HepG2 (cell line): ENCODE measurements around the gene LBX1.

Experiments used
- AFF4 ChIP-seq: sonication (generic); formaldehyde crosslinking; IDR thresholded peaks from 2 replicates; pipeline ENCODE4 v1.4.0; 2020; ENCODE audit warnings: missing genetic modification reagents
- AHR ChIP-seq: IDR thresholded peaks from 2 replicates; pipeline ENCODE4 v1.6.1; 2018; ENCODE audit warnings: missing genetic modification reagents, missing compliant biosample characterization
- BCL6 ChIP-seq: IDR thresholded peaks from 2 replicates; pipeline ENCODE4 v1.6.1; 2016; ENCODE audit warnings: missing genetic modification reagents, missing compliant biosample characterization
- BCLAF1 ChIP-seq: fragments of 450-650 bp; IDR thresholded peaks from 2 replicates; pipeline ENCODE4 v1.6.1; 2017; ENCODE audit warnings: mild to moderate bottlenecking
- CTCF ChIP-seq: sonication (generic); formaldehyde crosslinking; IDR thresholded peaks from 2 replicates; pipeline ENCODE4 v1.5.0; 2020; ENCODE audit warnings: mild to moderate bottlenecking, missing genetic modification reagents, moderate library complexity
- HIC2 ChIP-seq: sonication (generic); formaldehyde crosslinking; IDR thresholded peaks from 2 replicates; pipeline ENCODE4 v1.9.0; 2022; ENCODE audit warnings: low read depth, missing genetic modification reagents
- JUN ChIP-seq: sonication (generic); formaldehyde crosslinking; IDR thresholded peaks from 2 replicates; pipeline ENCODE4 v1.4.0; 2020; ENCODE audit warnings: mild to moderate bottlenecking, missing genetic modification reagents
- NCOR1 ChIP-seq: fragments of 200-600 bp; sonication (generic); IDR thresholded peaks from 2 replicates; pipeline ENCODE4 v1.7.0; 2017; ENCODE audit warnings: antibody characterized with exemption, low read length, borderline replicate concordance
- TCF12 ChIP-seq, 2 experiments: fragments of 450-650 bp in 1 of 2; sonication (generic) in 1 of 2; formaldehyde crosslinking in 1 of 2; IDR thresholded peaks; 2 replicates each; pipeline versions ENCODE4 v1.6.1 to v1.8.0; 2017 to 2022; ENCODE audit warnings: antibody characterized with exemption in 1 of 2, mild to moderate bottlenecking in 1 of 2, missing genetic modification reagents in 1 of 2, moderate library complexity in 1 of 2
- TF ChIP-seq, protein P1 (sequence below): sonication (generic); formaldehyde crosslinking; IDR thresholded peaks from 2 replicates; pipeline ENCODE4 v1.4.0; 2020; ENCODE audit warnings: missing genetic modification reagents, borderline replicate concordance
- TF ChIP-seq, protein P2 (sequence below): sonication (generic); formaldehyde crosslinking; IDR thresholded peaks from 2 replicates; pipeline ENCODE4 v1.8.1; 2023; ENCODE audit warnings: missing genetic modification reagents, inconsistent platforms, borderline replicate concordance

- no peak for TF ChIP-seq AHR
- TF ChIP-seq CTCF (CRISPR knock-in tag) = no peak
- TF ChIP-seq JUN = no peak
- no peak for TF ChIP-seq AFF4 (CRISPR knock-in tag)
- TF ChIP-seq BCL6 (CRISPR knock-in tag) = no peak
- TF ChIP-seq BCLAF1 = no peak
- TF ChIP-seq, protein P1, sequence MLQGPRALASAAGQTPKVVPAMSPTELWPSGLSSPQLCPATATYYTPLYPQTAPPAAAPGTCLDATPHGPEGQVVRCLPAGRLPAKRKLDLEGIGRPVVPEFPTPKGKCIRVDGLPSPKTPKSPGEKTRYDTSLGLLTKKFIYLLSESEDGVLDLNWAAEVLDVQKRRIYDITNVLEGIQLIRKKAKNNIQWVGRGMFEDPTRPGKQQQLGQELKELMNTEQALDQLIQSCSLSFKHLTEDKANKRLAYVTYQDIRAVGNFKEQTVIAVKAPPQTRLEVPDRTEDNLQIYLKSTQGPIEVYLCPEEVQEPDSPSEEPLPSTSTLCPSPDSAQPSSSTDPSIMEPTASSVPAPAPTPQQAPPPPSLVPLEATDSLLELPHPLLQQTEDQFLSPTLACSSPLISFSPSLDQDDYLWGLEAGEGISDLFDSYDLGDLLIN (CRISPR knock-in tag) = no peak
- TF ChIP-seq, protein P2, sequence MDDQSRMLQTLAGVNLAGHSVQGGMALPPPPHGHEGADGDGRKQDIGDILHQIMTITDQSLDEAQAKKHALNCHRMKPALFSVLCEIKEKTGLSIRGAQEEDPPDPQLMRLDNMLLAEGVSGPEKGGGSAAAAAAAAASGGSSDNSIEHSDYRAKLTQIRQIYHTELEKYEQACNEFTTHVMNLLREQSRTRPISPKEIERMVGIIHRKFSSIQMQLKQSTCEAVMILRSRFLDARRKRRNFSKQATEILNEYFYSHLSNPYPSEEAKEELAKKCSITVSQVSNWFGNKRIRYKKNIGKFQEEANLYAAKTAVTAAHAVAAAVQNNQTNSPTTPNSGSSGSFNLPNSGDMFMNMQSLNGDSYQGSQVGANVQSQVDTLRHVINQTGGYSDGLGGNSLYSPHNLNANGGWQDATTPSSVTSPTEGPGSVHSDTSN (CRISPR knock-in tag) = no peak
- no peak for TF ChIP-seq NCOR1
- no peak for TF ChIP-seq HIC2 (CRISPR knock-in tag)
- no peak for TF ChIP-seq TCF12 (IDR thresholded peaks at IDR 0.05)
- no peak for TF ChIP-seq TCF12 (CRISPR knock-in tag; IDR thresholded peaks at IDR 0.05)
These were observed 22.2 kb downstream of the LBX1 start for GRCh38 chr10:101207026-101207425.
